ENCODE data around the gene B4GALT2. TPM values are rescaled to one million over a fixed set of nuclear protein-coding genes. Genes with fewer than 3 reads are reported as not detected.

Gene B4GALT2
- polyA plus RNA-seq, 1 of the 3 experiments (the other 2 are of a cell fraction) = 48.0 TPM

DNA sequence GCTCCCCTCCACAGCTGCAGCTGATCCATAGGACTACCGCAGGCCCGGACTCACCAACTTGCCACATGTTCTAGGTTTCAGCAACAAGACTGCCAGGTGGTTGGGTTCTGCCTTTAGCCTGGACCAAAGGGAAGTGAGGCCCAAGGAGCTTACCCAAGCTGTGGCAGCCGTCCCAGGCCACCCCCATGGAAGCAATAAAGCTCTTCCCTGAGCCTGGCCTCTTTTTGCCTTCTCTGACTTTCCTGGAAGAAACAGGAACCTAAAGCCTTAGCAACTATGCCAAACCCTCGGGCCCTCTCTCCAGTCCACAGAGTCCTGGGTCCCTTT is 48.1 kb upstream of the B4GALT2 start:
- Histone ChIP-seq H3K4me3 (ENCODE audit: low read depth in 2 of 2, low read length in 1 of 2) (no peak overlapping the region), H3K79me2 (ENCODE audit: insufficient read depth) (no peaks in the 10 kb centered on the region), H3K4me2 (no peak overlapping the region), H3K27me3 (ENCODE audit: insufficient read depth) (no peaks in the 10 kb centered on the region), H3K36me3 (replicated peaks in 1 of 2; ENCODE audit: control insufficient read depth in 1 of 2, insufficient read depth in 2 of 2, low read length in 1 of 2) (peaks cover 0 to 7% of the 10 kb centered on the region in 2 experiments), H3F3A (replicated peaks; ENCODE audit: insufficient read depth) (no peaks in the 10 kb centered on the region), H3K9ac (no peak overlapping the region), H3K4me1 (ENCODE audit: control insufficient read depth in 1 of 2, insufficient read depth in 2 of 2, low read depth in 1 of 2, low read length in 1 of 2) (peaks cover 0 to 5% of the 10 kb centered on the region in 2 experiments; a peak in 2 of 4 replicates), H3K9me3 (no peaks in the 10 kb centered on the region), H3K9me2 (no peaks in the 10 kb centered on the region), H3K27ac (ENCODE audit: low read depth in 2 of 2, low read length in 1 of 2) (no peak overlapping the region), H4K20me1 (ENCODE audit: insufficient read depth) (no peaks in the 10 kb centered on the region), H2AFZ (ENCODE audit: low read depth) (no peak overlapping the region)
- no peak for DNase-seq
- POLR2A ChIA-PET = no interaction called here
- CTCF ChIA-PET = interaction anchor here (0.7 to 15.4 kb wide), 4 partner anchors 12 to 167 kb away, joined by 3 to 533 read pairs (median 90); no protein-coding TSS in a partner anchor
- TF ChIP-seq, protein P1, sequence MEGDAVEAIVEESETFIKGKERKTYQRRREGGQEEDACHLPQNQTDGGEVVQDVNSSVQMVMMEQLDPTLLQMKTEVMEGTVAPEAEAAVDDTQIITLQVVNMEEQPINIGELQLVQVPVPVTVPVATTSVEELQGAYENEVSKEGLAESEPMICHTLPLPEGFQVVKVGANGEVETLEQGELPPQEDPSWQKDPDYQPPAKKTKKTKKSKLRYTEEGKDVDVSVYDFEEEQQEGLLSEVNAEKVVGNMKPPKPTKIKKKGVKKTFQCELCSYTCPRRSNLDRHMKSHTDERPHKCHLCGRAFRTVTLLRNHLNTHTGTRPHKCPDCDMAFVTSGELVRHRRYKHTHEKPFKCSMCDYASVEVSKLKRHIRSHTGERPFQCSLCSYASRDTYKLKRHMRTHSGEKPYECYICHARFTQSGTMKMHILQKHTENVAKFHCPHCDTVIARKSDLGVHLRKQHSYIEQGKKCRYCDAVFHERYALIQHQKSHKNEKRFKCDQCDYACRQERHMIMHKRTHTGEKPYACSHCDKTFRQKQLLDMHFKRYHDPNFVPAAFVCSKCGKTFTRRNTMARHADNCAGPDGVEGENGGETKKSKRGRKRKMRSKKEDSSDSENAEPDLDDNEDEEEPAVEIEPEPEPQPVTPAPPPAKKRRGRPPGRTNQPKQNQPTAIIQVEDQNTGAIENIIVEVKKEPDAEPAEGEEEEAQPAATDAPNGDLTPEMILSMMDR (IDR thresholded peaks at IDR 0.05) = no peak
- no peak for TF ChIP-seq FOSL2 (IDR thresholded peaks at IDR 0.05; ENCODE audit: borderline replicate concordance, low read depth)
- WGBS (ENCODE audit: low lambda C conversion rate) = 96% methylated on average over 2 of the region's 4 CpGs

DNA sequence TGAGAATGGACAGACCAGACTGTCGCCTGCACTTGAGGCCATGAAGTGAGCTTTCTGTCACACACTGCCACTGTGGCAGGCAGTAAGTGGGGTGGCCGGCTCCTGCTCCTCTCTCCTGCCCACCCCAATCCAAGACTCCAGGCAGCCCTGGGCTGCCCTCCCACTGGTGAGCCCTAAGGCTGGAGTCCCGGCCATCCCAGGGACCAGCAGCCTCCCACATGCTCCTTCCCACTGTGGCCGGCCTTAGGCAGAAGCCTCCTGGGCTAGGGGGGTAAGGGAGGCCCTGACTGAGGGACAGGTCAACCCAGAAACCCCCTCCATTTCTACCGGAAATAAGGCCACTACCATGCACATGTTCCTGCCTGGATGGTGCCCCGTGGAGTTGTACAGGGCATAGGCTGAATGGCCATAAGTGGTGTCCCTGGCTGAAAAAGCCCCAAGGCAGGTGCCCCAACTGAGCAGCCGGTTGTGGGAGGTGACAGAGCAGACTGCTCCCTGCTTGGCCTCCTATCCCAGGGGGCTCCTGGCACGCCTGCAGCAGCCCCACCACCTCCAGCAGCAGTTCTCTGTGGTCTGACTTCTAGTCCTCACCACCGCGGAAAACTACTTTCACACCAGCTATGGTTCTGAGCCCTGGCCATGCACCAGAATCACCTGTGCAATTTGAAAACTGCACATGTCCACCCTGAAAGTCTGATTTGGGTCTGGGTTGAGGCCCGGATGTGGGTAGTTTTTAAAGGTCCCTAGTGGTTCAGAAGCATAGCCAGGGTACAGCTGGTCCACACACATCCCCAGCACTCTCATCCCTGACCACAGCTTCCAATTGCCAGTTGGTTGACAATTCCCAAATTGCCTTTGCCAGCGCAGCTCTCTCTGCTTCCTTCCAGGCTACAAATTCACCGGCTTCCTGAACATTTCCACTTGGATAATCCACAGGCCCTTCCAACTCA is 47.0 kb upstream of the B4GALT2 start:
- CTCF ChIA-PET = interaction anchor here (0.7 to 15.4 kb wide), 5 partner anchors 15 to 402 kb away, joined by 3 to 533 read pairs (median 105); partner anchors contain the start of genes IPO13 and PTPRF
- WGBS (ENCODE audit: low lambda C conversion rate) = 86% methylated on average over 6 of the region's 13 CpGs
- H3K27ac ChIP-seq (ENCODE audit: low read depth in 2 of 2, low read length in 1 of 2) = no peak overlapping the region; a peak in 1 of 4 replicates
- no peak overlapping the region for H3K4me2 ChIP-seq
- no peak overlapping the region for H3K4me3 ChIP-seq (ENCODE audit: low read depth in 2 of 2, low read length in 1 of 2)
- no peaks in the 10 kb centered on the region for H3F3A ChIP-seq (replicated peaks; ENCODE audit: insufficient read depth)
- peaks cover 0 to 7% of the 10 kb centered on the region in 2 experiments for H3K36me3 ChIP-seq (replicated peaks in 1 of 2; ENCODE audit: control insufficient read depth in 1 of 2, insufficient read depth in 2 of 2, low read length in 1 of 2)
- no peak overlapping the region for H3K9ac ChIP-seq
- H3K9me2 ChIP-seq = no peaks in the 10 kb centered on the region
- POLR2A ChIA-PET = no interaction called here
- H3K4me1 ChIP-seq (ENCODE audit: control insufficient read depth in 1 of 2, insufficient read depth in 2 of 2, low read depth in 1 of 2, low read length in 1 of 2) = peaks cover 0 to 10% of the 10 kb centered on the region in 2 experiments; a peak in 2 of 4 replicates
- H3K9me3 ChIP-seq = no peaks in the 10 kb centered on the region
- DNase-seq = no peak
- H4K20me1 ChIP-seq (ENCODE audit: insufficient read depth) = no peaks in the 10 kb centered on the region
- H3K27me3 ChIP-seq (ENCODE audit: insufficient read depth) = no peaks in the 10 kb centered on the region
- no peak overlapping the region for H2AFZ ChIP-seq (ENCODE audit: low read depth)
- H3K79me2 ChIP-seq (ENCODE audit: insufficient read depth) = no peaks in the 10 kb centered on the region
- no peak for TF ChIP-seq SMC3 (IDR thresholded peaks at IDR 0.05; ENCODE audit: low read depth, low read length)
- no peak for TF ChIP-seq TEAD4 (IDR thresholded peaks at IDR 0.05; ENCODE audit: borderline replicate concordance, insufficient read depth)
- TF ChIP-seq RFX5 (IDR thresholded peaks at IDR 0.05; ENCODE audit: low read length) = no peak
- TF ChIP-seq NFIC (IDR thresholded peaks at IDR 0.05; ENCODE audit: borderline replicate concordance) = no peak
- TF ChIP-seq, protein P1 (IDR thresholded peaks at IDR 0.05) = no peak
- no peak for TF ChIP-seq GABPA (IDR thresholded peaks at IDR 0.05; ENCODE audit: low read depth)
- TF ChIP-seq, protein P2, sequence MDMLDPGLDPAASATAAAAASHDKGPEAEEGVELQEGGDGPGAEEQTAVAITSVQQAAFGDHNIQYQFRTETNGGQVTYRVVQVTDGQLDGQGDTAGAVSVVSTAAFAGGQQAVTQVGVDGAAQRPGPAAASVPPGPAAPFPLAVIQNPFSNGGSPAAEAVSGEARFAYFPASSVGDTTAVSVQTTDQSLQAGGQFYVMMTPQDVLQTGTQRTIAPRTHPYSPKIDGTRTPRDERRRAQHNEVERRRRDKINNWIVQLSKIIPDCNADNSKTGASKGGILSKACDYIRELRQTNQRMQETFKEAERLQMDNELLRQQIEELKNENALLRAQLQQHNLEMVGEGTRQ (IDR thresholded peaks at IDR 0.05; ENCODE audit: borderline replicate concordance, low read depth, low read length) = no peak
- no peak for TF ChIP-seq RAD21 (IDR thresholded peaks at IDR 0.05; ENCODE audit: low read length)
- TF ChIP-seq FOSL2 (IDR thresholded peaks at IDR 0.05; ENCODE audit: borderline replicate concordance, low read depth) = no peak
- TF ChIP-seq CHD2 (IDR thresholded peaks at IDR 0.05; ENCODE audit: low read length, partially characterized antibody) = no peak
- no peak for TF ChIP-seq TAF1 (IDR thresholded peaks at IDR 0.05; ENCODE audit: borderline replicate concordance, low read depth, low read length)
- TF ChIP-seq TCF12 (IDR thresholded peaks at IDR 0.05) = no peak
- TF ChIP-seq JUND (IDR thresholded peaks at IDR 0.05) = no peak
- TF ChIP-seq, protein P3, sequence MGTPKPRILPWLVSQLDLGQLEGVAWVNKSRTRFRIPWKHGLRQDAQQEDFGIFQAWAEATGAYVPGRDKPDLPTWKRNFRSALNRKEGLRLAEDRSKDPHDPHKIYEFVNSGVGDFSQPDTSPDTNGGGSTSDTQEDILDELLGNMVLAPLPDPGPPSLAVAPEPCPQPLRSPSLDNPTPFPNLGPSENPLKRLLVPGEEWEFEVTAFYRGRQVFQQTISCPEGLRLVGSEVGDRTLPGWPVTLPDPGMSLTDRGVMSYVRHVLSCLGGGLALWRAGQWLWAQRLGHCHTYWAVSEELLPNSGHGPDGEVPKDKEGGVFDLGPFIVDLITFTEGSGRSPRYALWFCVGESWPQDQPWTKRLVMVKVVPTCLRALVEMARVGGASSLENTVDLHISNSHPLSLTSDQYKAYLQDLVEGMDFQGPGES (IDR thresholded peaks at IDR 0.05; ENCODE audit: low read depth, low read length) = no peak
- TF ChIP-seq RCOR1 (IDR thresholded peaks at IDR 0.05; ENCODE audit: low read length) = no peak
- TF ChIP-seq SIN3A (IDR thresholded peaks at IDR 0.05; ENCODE audit: borderline replicate concordance, low read depth, low read length) = no peak
- TF ChIP-seq NRF1 (IDR thresholded peaks at IDR 0.05; ENCODE audit: low read depth, low read length) = no peak
- TF ChIP-seq, protein P4, sequence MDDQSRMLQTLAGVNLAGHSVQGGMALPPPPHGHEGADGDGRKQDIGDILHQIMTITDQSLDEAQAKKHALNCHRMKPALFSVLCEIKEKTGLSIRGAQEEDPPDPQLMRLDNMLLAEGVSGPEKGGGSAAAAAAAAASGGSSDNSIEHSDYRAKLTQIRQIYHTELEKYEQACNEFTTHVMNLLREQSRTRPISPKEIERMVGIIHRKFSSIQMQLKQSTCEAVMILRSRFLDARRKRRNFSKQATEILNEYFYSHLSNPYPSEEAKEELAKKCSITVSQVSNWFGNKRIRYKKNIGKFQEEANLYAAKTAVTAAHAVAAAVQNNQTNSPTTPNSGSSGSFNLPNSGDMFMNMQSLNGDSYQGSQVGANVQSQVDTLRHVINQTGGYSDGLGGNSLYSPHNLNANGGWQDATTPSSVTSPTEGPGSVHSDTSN (IDR thresholded peaks at IDR 0.05) = no peak
